Panc1 (cell line): Measurements from ENCODE around the gene HOXA5. TPM values are rescaled to one million over a fixed set of nuclear protein-coding genes. Genes with fewer than 3 reads are reported as not detected.

Source experiments
- ATAC-seq: fragments of 200-7000 bp; cut with Tn5 transposase; 2 replicates; pipeline ENCODE4 v1.9.1; 2020; ENCODE audit warnings: mild to moderate bottlenecking, moderate library complexity
- BruUV-seq: library from RNA; stranded (reverse); fragments of 400-500 nt; replicated peaks from 2 replicates; lab custom pipeline; 2021; lab: Mats Ljungman, UMichigan
- CTCF ChIA-PET: fragments of 300-600 bp; sonication (Branson Sonifier 250); formaldehyde crosslinking; loops from one replicate; lab custom pipeline; 2022; ENCODE audit warnings: antibody characterized with exemption; lab: Charles Lee
- POLR2A ChIA-PET: fragments of 300-600 bp; sonication (Branson Sonifier 250); formaldehyde crosslinking; loops from one replicate; lab custom pipeline; 2022; ENCODE audit warnings: antibody characterized with exemption; lab: Charles Lee
- DNase-seq: peaks from one replicate; pipeline ENCODE4 v3.0.0-alpha.2; 2010; ENCODE audit warnings: low read depth, low spot score
- H3K27ac ChIP-seq: 2 replicates; pipeline ENCODE4 v1.5.1; 2011; ENCODE audit warnings: mild to moderate bottlenecking, low read length, inconsistent platforms
- H3K27me3 ChIP-seq: fragments of 200-500 bp; sonication (Bioruptor generic); 2 replicates; pipeline ENCODE4 v1.6.0; 2014; ENCODE audit warnings: low read length, inconsistent platforms; ENCODE audit not compliant: control insufficient read depth, insufficient read depth
- H3K36me3 ChIP-seq: fragments of 200-500 bp; sonication (Bioruptor generic); 2 replicates; pipeline ENCODE4 v1.5.1; 2014; ENCODE audit warnings: inconsistent platforms, mild to moderate bottlenecking, low read length, moderate library complexity; ENCODE audit not compliant: control insufficient read depth, insufficient read depth
- H3K4me1 ChIP-seq: 2 replicates; pipeline ENCODE4 v1.5.1; 2011; ENCODE audit warnings: inconsistent platforms, mild to moderate bottlenecking, low read length, moderate library complexity; ENCODE audit not compliant: control insufficient read depth, insufficient read depth
- H3K4me3 ChIP-seq, 2 experiments: 2 replicates each; pipeline ENCODE4 v1.5.1; 2011 to 2012; ENCODE audit warnings: low read depth in 2 of 2, low read length in 2 of 2, mild to moderate bottlenecking in 2 of 2, inconsistent platforms in 1 of 2, moderate library complexity in 1 of 2
- H3K9me3 ChIP-seq: fragments of 200-500 bp; sonication (Bioruptor generic); 2 replicates; pipeline ENCODE4 v1.5.1; 2014; ENCODE audit warnings: low read depth, mild to moderate bottlenecking, inconsistent platforms, low read length, moderate library complexity; ENCODE audit not compliant: control insufficient read depth, insufficient read depth
- POLR2AphosphoS5 ChIP-seq: IDR thresholded peaks from 2 replicates; pipeline ENCODE4 v1.6.1; 2012; ENCODE audit warnings: mild to moderate bottlenecking, low read depth, low read length, moderate library complexity
- SIN3A ChIP-seq: IDR thresholded peaks from 2 replicates; pipeline ENCODE4 v1.6.1; 2012; ENCODE audit warnings: low read depth, mild to moderate bottlenecking, low read length, moderate library complexity, borderline replicate concordance; ENCODE audit not compliant: insufficient read depth
- TCF7L2 ChIP-seq: IDR thresholded peaks from 2 replicates; pipeline ENCODE4 v1.6.1; 2011; ENCODE audit warnings: mild to moderate bottlenecking, low read depth, low read length, inconsistent platforms
- in situ Hi-C: cut with HindIII; loops from 2 replicates; pipeline ENCODE4 v1.10.0; 2016; ENCODE audit warnings: low sequenced_read_pairs, low pct_unique_long_range_greater_than_20kb
- intact Hi-C: fragments of 100-400 bp; cut with micrococcal nuclease; formaldehyde crosslinking; loops from one replicate; pipeline ENCODE4 v1.10.0; 2022; ENCODE audit not compliant: unreplicated experiment
- total RNA-seq: library from RNA; stranded (reverse); gene quantifications from one replicate; pipeline ENCODE4 v1.2.1, GENCODE V29; 2021; ENCODE audit not compliant: unreplicated experiment
- TF ChIP-seq, protein P1 (sequence below), 2 experiments: IDR thresholded peaks; 2 replicates each; pipeline ENCODE4 v1.6.1; 2011 to 2012; ENCODE audit warnings: low read depth in 2 of 2, control low read depth in 1 of 2, low read length in 1 of 2, mild to moderate bottlenecking in 1 of 2, moderate library complexity in 1 of 2; ENCODE audit not compliant: insufficient read depth in 1 of 2
- TF ChIP-seq, protein P2 (sequence below): fragments of 450-650 bp; IDR thresholded peaks from 2 replicates; pipeline ENCODE4 v1.5.1; 2017; ENCODE audit warnings: mild to moderate bottlenecking

The HOXA5 gene
- total RNA-seq, 1 experiment from 2014 or later = 3.9 TPM

DNA sequence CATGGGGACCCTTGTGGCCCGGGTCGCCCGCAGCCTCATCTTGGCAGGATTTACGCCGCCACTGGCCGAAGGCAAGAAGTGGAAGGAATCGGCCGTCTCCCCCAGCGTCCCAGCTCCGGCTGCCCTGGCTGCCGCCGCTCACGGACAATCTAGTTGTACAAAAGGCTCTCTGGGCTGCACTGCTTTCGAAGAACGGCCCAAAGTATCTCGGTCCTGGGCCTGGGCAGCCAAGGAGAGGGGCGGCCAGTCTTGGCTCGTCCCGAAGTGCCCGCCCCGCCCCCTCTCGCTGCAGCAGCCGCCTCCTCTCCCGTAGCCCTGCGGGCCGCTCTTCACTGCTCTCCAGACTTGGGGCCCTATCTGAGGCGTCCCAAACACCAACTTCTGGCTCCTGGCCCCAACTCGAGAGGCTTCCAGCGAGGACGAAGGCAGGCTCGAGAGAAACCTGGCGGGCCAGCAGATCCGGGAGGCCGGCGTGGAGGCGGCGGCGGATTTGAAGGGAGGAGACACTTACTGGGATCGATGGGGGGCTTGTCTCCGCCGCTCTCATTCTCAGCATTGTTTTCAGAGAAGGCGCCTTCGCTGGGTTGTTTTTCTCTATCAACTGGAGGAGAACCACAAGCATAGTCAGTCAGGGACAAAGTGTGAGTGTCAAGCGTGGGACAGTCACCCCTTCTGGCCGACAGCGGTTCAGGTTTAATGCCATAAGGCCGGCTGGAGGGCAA lies 21.0 kb upstream of the HOXA5 start:
- H3K27ac ChIP-seq = no peak overlapping the region
- in situ Hi-C loops (no loop called here), intact Hi-C loops (loop anchor here (5.0 kb wide), 1 partner anchor 787 kb away; no protein-coding TSS in a partner anchor)
- ATAC-seq (0 out of 2 replicates have a peak, but pooled peaks have one; percentile 9), DNase-seq (no peak)
- ChIA-PET POLR2A (no interaction called here), CTCF (no interaction called here)
- no peaks in the 10 kb centered on the region for H3K27me3 ChIP-seq
- BruUV-seq = no TSS peak
- H3K4me1 ChIP-seq = no peaks in the 10 kb centered on the region
- peak overlapping the region; percentile 37 to 41 for H3K4me3 ChIP-seq
- H3K36me3 ChIP-seq = no peaks in the 10 kb centered on the region; the same call in 1 of the 2 replicates
- no peaks in the 10 kb centered on the region for H3K9me3 ChIP-seq
- TF ChIP-seq, protein P1, sequence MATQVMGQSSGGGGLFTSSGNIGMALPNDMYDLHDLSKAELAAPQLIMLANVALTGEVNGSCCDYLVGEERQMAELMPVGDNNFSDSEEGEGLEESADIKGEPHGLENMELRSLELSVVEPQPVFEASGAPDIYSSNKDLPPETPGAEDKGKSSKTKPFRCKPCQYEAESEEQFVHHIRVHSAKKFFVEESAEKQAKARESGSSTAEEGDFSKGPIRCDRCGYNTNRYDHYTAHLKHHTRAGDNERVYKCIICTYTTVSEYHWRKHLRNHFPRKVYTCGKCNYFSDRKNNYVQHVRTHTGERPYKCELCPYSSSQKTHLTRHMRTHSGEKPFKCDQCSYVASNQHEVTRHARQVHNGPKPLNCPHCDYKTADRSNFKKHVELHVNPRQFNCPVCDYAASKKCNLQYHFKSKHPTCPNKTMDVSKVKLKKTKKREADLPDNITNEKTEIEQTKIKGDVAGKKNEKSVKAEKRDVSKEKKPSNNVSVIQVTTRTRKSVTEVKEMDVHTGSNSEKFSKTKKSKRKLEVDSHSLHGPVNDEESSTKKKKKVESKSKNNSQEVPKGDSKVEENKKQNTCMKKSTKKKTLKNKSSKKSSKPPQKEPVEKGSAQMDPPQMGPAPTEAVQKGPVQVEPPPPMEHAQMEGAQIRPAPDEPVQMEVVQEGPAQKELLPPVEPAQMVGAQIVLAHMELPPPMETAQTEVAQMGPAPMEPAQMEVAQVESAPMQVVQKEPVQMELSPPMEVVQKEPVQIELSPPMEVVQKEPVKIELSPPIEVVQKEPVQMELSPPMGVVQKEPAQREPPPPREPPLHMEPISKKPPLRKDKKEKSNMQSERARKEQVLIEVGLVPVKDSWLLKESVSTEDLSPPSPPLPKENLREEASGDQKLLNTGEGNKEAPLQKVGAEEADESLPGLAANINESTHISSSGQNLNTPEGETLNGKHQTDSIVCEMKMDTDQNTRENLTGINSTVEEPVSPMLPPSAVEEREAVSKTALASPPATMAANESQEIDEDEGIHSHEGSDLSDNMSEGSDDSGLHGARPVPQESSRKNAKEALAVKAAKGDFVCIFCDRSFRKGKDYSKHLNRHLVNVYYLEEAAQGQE (IDR thresholded peaks at IDR 0.05; ENCODE audit: insufficient read depth in 1 of 2, low read depth in 2 of 2, low read length in 1 of 2) = no peak
- TF ChIP-seq, protein P2, sequence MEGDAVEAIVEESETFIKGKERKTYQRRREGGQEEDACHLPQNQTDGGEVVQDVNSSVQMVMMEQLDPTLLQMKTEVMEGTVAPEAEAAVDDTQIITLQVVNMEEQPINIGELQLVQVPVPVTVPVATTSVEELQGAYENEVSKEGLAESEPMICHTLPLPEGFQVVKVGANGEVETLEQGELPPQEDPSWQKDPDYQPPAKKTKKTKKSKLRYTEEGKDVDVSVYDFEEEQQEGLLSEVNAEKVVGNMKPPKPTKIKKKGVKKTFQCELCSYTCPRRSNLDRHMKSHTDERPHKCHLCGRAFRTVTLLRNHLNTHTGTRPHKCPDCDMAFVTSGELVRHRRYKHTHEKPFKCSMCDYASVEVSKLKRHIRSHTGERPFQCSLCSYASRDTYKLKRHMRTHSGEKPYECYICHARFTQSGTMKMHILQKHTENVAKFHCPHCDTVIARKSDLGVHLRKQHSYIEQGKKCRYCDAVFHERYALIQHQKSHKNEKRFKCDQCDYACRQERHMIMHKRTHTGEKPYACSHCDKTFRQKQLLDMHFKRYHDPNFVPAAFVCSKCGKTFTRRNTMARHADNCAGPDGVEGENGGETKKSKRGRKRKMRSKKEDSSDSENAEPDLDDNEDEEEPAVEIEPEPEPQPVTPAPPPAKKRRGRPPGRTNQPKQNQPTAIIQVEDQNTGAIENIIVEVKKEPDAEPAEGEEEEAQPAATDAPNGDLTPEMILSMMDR = no peak
- TF ChIP-seq POLR2AphosphoS5 = no peak
- TF ChIP-seq TCF7L2 = no peak
- no peak for TF ChIP-seq SIN3A

DNA sequence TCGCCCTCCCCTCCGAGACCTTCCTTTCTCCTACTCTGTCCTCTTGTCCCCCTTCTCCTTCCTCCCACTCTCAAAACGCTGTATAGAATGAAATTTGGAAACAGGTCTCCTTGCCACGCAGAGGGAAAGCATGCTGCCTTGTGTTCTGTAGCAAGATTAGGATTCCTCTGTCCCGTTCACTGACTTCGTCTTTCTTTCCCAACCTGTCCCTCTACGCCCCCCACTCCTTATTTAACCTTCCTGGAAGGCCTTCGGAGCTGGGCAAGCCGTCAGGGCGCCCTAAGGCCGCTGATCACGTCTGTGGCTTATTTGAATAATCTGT lies 20.5 kb upstream of the HOXA5 start:
- in situ Hi-C loops = no loop called here
- POLR2A ChIA-PET = no interaction called here
- H3K27me3 ChIP-seq = no peaks in the 10 kb centered on the region

More for the DNA sequence above, 20.5 kb upstream of the HOXA5 start:
- Histone ChIP-seq H3K4me1 (no peaks in the 10 kb centered on the region), H3K27ac (no peak overlapping the region), H3K9me3 (no peaks in the 10 kb centered on the region), H3K4me3 (peak overlapping the region; percentile 37 to 41), H3K36me3 (no peaks in the 10 kb centered on the region; the same call in 1 of the 2 replicates)
- DNase-seq (no peak), ATAC-seq (no peak)
- CTCF ChIA-PET = no interaction called here
- TF ChIP-seq SIN3A (no peak), POLR2AphosphoS5 (no peak), TCF7L2 (no peak)
- TF ChIP-seq, protein P1 (IDR thresholded peaks at IDR 0.05; ENCODE audit: insufficient read depth in 1 of 2, low read depth in 2 of 2, low read length in 1 of 2) = no peak
- TF ChIP-seq, protein P2 = no peak
- BruUV-seq = no TSS peak
- intact Hi-C loops = loop anchor here (5.0 kb wide), 1 partner anchor 787 kb away; no protein-coding TSS in a partner anchor
